Smooth muscle cell (in vitro differentiated cells): ENCODE measurements around the gene PLCXD3. TPM values are rescaled to one million over a fixed set of nuclear protein-coding genes. Genes with fewer than 3 reads are reported as not detected.

ENCODE experiments used
- DNase-seq: peaks from one replicate; lab custom pipeline; 2025; ENCODE audit not compliant: unreplicated experiment; lab: John Stamatoyannopoulos, UW
- H2AFZ ChIP-seq: fragments of 200-600 bp; sonication (generic); 2 replicates; pipeline ENCODE4 v1.6.0; 2016; ENCODE audit warnings: antibody characterized with exemption, low read depth, mild to moderate bottlenecking
- H3F3A ChIP-seq: fragments of 200-600 bp; sonication (generic); 2 replicates; pipeline ENCODE4 v1.6.0; 2017; ENCODE audit warnings: antibody characterized with exemption, low read depth
- H3K27ac ChIP-seq: fragments of 200-600 bp; sonication (generic); 2 replicates; pipeline ENCODE4 v1.5.1; 2016; ENCODE audit warnings: low read depth, mild to moderate bottlenecking
- H3K27me3 ChIP-seq: fragments of 200-600 bp; sonication (generic); 2 replicates; pipeline ENCODE4 v1.6.1; 2016; ENCODE audit warnings: low read depth, mild to moderate bottlenecking
- H3K36me3 ChIP-seq: fragments of 200-600 bp; sonication (generic); 2 replicates; pipeline ENCODE4 v1.5.1; 2016; ENCODE audit warnings: low read depth
- H3K4me1 ChIP-seq: fragments of 200-600 bp; sonication (generic); 2 replicates; pipeline ENCODE4 v1.5.1; 2016; ENCODE audit warnings: low read depth
- H3K4me2 ChIP-seq: fragments of 200-600 bp; sonication (generic); 2 replicates; pipeline ENCODE4 v1.6.0; 2016; ENCODE audit warnings: mild to moderate bottlenecking
- H3K4me3 ChIP-seq: fragments of 200-600 bp; sonication (generic); 2 replicates; pipeline ENCODE4 v1.5.1; 2016; ENCODE audit warnings: mild to moderate bottlenecking
- H3K79me2 ChIP-seq: fragments of 200-600 bp; sonication (generic); 2 replicates; pipeline ENCODE4 v1.6.0; 2016; ENCODE audit warnings: low read depth, mild to moderate bottlenecking
- H3K9ac ChIP-seq: fragments of 200-600 bp; sonication (generic); 2 replicates; pipeline ENCODE4 v1.6.0; 2016; ENCODE audit warnings: low read depth
- H3K9me3 ChIP-seq: fragments of 200-600 bp; sonication (generic); replicated peaks from 2 replicates; pipeline ENCODE4 v1.5.1; 2016; ENCODE audit warnings: low read depth
- H4K20me1 ChIP-seq: fragments of 200-600 bp; sonication (generic); 2 replicates; pipeline ENCODE4 v1.6.0; 2016; ENCODE audit warnings: low read depth
- WGBS: methylation state at CpG from one replicate; pipeline ENCODE4 v1.1.7; 2016; ENCODE audit warnings: low lambda C conversion rate; 5-methylcytosine and 5-hydroxymethylcytosine counted together
- polyA plus RNA-seq: library from polyadenylated mRNA; unstranded; fragments of >200 nt; fragmentation: Nextera tagmentation; extraction: Ambion mirVana; gene quantifications from 2 replicates; pipeline ENCODE4 v1.2.1, GENCODE V29; 2016
- total RNA-seq: library from RNA; depleted of rRNA; stranded (reverse); fragments of >200 nt; gene quantifications from 2 replicates; pipeline ENCODE4 v1.2.3, GENCODE V29; 2014
- TF ChIP-seq, protein P1 (sequence below): fragments of 200-600 bp; sonication (generic); IDR thresholded peaks from 2 replicates; pipeline ENCODE4 v1.5.1; 2017; ENCODE audit warnings: borderline replicate concordance, mild to moderate bottlenecking, antibody characterized with exemption; ENCODE audit not compliant: insufficient read depth, poor library complexity, severe bottlenecking

Gene PLCXD3
- total and polyA plus RNA-seq, 2 experiments from 2014 or later, result 0.09 TPM; not detected in 1

DNA sequence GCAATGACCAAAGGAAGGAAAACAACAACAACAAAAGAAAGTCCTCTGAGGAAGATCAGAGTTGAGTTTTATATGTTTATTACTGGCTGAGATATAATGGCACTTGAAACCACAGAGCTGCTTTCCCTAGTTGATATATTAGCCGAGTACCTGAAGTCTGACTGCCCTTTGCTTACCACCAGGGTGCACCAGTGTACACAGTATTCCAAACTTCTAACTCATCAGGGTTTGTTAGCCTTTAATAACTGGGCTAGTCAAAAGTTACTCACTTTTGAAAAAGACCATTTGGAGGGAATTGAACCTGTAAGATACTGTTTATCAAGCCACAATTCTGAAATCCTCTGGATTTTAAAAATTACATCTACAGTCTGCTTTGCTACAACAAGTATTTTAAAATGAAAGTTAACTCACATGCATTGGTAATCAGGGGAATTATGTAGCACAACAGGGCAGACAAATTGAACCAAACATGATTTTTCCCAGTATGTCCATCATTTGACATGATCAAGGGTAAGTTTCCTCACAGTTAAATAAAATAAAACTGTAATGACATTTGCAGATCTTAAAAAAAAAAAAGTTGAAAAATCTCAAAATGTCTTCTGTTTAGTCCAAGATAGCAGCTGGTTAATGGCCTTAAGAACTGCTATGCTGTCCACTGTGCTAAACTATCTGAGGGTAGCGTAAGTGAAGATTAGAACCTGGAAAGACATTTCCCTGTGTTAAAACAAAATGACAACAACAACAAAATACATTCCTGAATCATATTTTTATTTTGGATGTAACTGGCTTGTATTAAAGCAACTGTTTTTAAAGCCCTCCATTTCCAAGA, 239.8 kb downstream of the PLCXD3 start:
- no peaks in the 10 kb centered on the region for H3K79me2 ChIP-seq
- no peaks in the 10 kb centered on the region for H3K9me3 ChIP-seq
- no peaks in the 10 kb centered on the region for H3K4me1 ChIP-seq
- no peaks in the 10 kb centered on the region for H4K20me1 ChIP-seq
- H3K4me3 ChIP-seq, result no peak overlapping the region
- no peak overlapping the region for H2AFZ ChIP-seq
- WGBS, result 41% methylated on average over 2 of the region's 2 CpGs
- H3K9ac ChIP-seq, result no peak overlapping the region
- H3K27ac ChIP-seq, result no peak overlapping the region
- no peak for DNase-seq
- no peaks in the 10 kb centered on the region for H3K36me3 ChIP-seq
- TF ChIP-seq, protein P1, sequence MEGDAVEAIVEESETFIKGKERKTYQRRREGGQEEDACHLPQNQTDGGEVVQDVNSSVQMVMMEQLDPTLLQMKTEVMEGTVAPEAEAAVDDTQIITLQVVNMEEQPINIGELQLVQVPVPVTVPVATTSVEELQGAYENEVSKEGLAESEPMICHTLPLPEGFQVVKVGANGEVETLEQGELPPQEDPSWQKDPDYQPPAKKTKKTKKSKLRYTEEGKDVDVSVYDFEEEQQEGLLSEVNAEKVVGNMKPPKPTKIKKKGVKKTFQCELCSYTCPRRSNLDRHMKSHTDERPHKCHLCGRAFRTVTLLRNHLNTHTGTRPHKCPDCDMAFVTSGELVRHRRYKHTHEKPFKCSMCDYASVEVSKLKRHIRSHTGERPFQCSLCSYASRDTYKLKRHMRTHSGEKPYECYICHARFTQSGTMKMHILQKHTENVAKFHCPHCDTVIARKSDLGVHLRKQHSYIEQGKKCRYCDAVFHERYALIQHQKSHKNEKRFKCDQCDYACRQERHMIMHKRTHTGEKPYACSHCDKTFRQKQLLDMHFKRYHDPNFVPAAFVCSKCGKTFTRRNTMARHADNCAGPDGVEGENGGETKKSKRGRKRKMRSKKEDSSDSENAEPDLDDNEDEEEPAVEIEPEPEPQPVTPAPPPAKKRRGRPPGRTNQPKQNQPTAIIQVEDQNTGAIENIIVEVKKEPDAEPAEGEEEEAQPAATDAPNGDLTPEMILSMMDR, result peak; percentile 66
- no peaks in the 10 kb centered on the region for H3K27me3 ChIP-seq
- no peak overlapping the region for H3K4me2 ChIP-seq
- H3F3A ChIP-seq, result no peaks in the 10 kb centered on the region

DNA sequence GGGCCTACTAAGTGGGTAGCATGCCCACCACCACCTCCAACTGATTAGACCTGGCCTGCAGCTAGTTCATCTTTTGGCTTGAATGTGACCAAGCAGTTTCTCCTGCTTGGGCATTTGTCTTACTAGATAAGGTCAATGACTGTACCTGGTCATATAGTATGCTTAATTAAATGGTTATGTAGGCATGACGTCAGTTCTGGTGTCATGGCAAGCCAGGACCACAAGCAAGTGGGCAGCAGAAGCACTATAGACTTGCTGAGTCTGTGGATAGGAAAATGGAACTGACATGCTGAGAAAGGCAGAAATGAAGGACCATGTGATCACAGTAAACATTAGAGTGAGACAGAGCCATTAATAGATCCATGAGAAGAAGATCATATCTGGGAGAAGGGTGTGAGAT, 241.5 kb downstream of the PLCXD3 start:
- H3K27me3 ChIP-seq, result no peaks in the 10 kb centered on the region
- H3K9me3 ChIP-seq, result no peaks in the 10 kb centered on the region
- WGBS, result 84% methylated on average over 1 of the region's 1 CpG
- H3F3A ChIP-seq, result no peaks in the 10 kb centered on the region
- no peak overlapping the region for H3K4me2 ChIP-seq
- TF ChIP-seq, protein P1, result no peak
- H3K27ac ChIP-seq, result no peak overlapping the region
- no peak overlapping the region for H3K9ac ChIP-seq
- no peaks in the 10 kb centered on the region for H3K79me2 ChIP-seq
- H3K36me3 ChIP-seq, result no peaks in the 10 kb centered on the region
- H4K20me1 ChIP-seq, result no peaks in the 10 kb centered on the region
- H3K4me1 ChIP-seq, result no peaks in the 10 kb centered on the region
- DNase-seq, result no peak
- H3K4me3 ChIP-seq, result no peak overlapping the region
- H2AFZ ChIP-seq, result no peak overlapping the region

DNA sequence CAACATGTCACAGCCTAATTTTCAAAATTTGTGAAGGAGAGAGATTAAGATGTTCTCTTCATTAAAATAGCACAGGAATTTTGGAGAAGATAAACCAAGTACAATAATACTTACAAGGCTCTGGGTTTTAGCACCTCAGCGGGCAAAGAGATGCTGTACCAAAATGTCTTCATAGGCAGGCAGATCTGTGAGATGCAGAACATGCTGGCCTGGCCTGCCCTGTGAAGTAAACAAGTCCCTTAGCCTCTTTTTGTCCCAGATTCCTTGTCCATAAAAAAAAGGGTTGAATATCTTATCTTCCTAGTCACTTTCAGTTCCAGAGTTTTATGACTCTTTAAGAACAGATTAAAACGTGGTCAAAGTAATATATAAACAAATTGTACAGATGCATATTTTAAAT, 244.0 kb downstream of the PLCXD3 start:
- H3K27ac ChIP-seq, result no peak overlapping the region
- H3K27me3 ChIP-seq, result no peaks in the 10 kb centered on the region
- H3K4me2 ChIP-seq, result no peak overlapping the region
- no peak overlapping the region for H3K4me3 ChIP-seq
- H3K79me2 ChIP-seq, result no peaks in the 10 kb centered on the region
- no peaks in the 10 kb centered on the region for H3K9me3 ChIP-seq
- no peak overlapping the region for H2AFZ ChIP-seq
- DNase-seq, result no peak
- H3K4me1 ChIP-seq, result no peaks in the 10 kb centered on the region
- H3K36me3 ChIP-seq, result no peaks in the 10 kb centered on the region
- no peaks in the 10 kb centered on the region for H4K20me1 ChIP-seq
- H3K9ac ChIP-seq, result no peak overlapping the region
- TF ChIP-seq, protein P1, result no peak
- 34% methylated on average over 2 of the region's 2 CpGs for WGBS
- H3F3A ChIP-seq, result no peaks in the 10 kb centered on the region

DNA sequence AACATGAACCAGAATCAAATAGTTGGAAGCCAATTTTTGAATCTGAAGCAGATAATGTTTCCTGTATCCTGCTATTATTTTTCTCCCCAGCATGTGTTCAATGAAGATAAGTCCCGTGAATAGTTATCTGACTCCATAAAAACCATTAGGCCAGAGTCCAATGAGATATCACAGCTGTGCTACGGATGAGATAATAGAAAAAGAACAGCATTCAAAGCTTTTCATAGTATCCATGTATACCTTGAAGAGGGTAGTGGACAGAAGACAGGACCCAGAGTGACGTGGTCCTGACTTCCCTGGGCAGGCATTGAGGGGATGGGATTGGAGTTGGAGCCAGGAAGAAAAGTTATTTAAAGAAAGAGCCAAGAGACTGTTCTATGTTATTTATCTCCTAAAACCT, 246.4 kb downstream of the PLCXD3 start:
- no peak overlapping the region for H3K4me3 ChIP-seq
- 59% methylated on average over 3 of the region's 3 CpGs for WGBS
- no peaks in the 10 kb centered on the region for H3K9me3 ChIP-seq
- no peaks in the 10 kb centered on the region for H3K27me3 ChIP-seq
- no peak overlapping the region for H3K9ac ChIP-seq
- DNase-seq, result no peak
- no peak overlapping the region for H3K27ac ChIP-seq
- H3F3A ChIP-seq, result no peaks in the 10 kb centered on the region
- TF ChIP-seq, protein P1, result no peak
- H3K79me2 ChIP-seq, result no peaks in the 10 kb centered on the region
- no peaks in the 10 kb centered on the region for H3K36me3 ChIP-seq
- H3K4me2 ChIP-seq, result no peak overlapping the region
- H4K20me1 ChIP-seq, result no peaks in the 10 kb centered on the region
- H2AFZ ChIP-seq, result no peak overlapping the region
- no peaks in the 10 kb centered on the region for H3K4me1 ChIP-seq
